ENCODE data around the gene PSMB11. TPM values are rescaled to one million over a fixed set of nuclear protein-coding genes. Genes with fewer than 3 reads are reported as not detected.

PSMB11 gene
- total RNA-seq, 1 experiment from 2014 or later, result not detected

- CTCF ChIA-PET, result interaction anchor here (0.5 to 2.6 kb wide), 47 partner anchors 9 to 510 kb away, joined by 3 to 64 read pairs (median 6); partner anchors contain the start of genes ACIN1, AJUBA, C14orf119 and CDH24
- peaks cover 66% of the 10 kb centered on the region for H3K79me2 ChIP-seq (ENCODE audit: insufficient read depth, low read length)
These were observed 27.4 kb downstream of the PSMB11 start for GRCh38 chr14:23069413-23069806.

More at GRCh38 chr14:23069413-23069806, 27.4 kb downstream of the PSMB11 start:
- Histone ChIP-seq H4K20me1 (ENCODE audit: insufficient read depth) (no peaks in the 10 kb centered on the region), H3K4me3 (replicated peaks in 1 of 2; ENCODE audit: low read depth in 1 of 2, low read length in 2 of 2) (no peak overlapping the region), H3K9ac (ENCODE audit: low read length) (peak overlapping the region; percentile 32; the same call in 1 of the 2 replicates), H3K4me2 (ENCODE audit: low read length) (peak overlapping the region; percentile 43), H2AFZ (ENCODE audit: low read depth, low read length, poor library complexity, severe bottlenecking) (no peak overlapping the region), H3K36me3 (ENCODE audit: control insufficient read depth in 1 of 2, insufficient read depth in 2 of 2, low read length in 2 of 2) (peaks cover 34 to 51% of the 10 kb centered on the region in 2 experiments), H3K27me3 (ENCODE audit: insufficient read depth, low read length) (no peaks in the 10 kb centered on the region), H3K9me2 (ENCODE audit: insufficient read depth) (no peaks in the 10 kb centered on the region), H3K9me3 (ENCODE audit: control insufficient read depth in 1 of 2, insufficient read depth in 1 of 2, low read depth in 1 of 2, low read length in 2 of 2) (no peaks in the 10 kb centered on the region), H3K27ac (ENCODE audit: low read depth, low read length) (peak overlapping the region; percentile 54), H3K4me1 (ENCODE audit: control insufficient read depth in 1 of 2, insufficient read depth in 2 of 2, low read length in 2 of 2) (peaks cover 29 to 36% of the 10 kb centered on the region in 2 experiments)
- intact Hi-C loops (cut with micrococcal nuclease), result loop anchor here (1.0 to 2.0 kb wide), 2 partner anchors 25 to 40 kb away; partner anchors contain the start of genes ACIN1 and C14orf119
- ATAC-seq (no peak), DNase-seq (ENCODE audit: low read depth, low spot score) (no peak)
- no TSS peak for BruUV-seq (replicated peaks)
- TF ChIP-seq EGR1 (IDR thresholded peaks at IDR 0.05; ENCODE audit: low read depth), result no peak
- no peak for TF ChIP-seq SRF (IDR thresholded peaks at IDR 0.05; ENCODE audit: low read depth)
- TF ChIP-seq EZH2phosphoT487 (IDR thresholded peaks at IDR 0.05; ENCODE audit: borderline replicate concordance), result no peak
- TF ChIP-seq, protein P1, sequence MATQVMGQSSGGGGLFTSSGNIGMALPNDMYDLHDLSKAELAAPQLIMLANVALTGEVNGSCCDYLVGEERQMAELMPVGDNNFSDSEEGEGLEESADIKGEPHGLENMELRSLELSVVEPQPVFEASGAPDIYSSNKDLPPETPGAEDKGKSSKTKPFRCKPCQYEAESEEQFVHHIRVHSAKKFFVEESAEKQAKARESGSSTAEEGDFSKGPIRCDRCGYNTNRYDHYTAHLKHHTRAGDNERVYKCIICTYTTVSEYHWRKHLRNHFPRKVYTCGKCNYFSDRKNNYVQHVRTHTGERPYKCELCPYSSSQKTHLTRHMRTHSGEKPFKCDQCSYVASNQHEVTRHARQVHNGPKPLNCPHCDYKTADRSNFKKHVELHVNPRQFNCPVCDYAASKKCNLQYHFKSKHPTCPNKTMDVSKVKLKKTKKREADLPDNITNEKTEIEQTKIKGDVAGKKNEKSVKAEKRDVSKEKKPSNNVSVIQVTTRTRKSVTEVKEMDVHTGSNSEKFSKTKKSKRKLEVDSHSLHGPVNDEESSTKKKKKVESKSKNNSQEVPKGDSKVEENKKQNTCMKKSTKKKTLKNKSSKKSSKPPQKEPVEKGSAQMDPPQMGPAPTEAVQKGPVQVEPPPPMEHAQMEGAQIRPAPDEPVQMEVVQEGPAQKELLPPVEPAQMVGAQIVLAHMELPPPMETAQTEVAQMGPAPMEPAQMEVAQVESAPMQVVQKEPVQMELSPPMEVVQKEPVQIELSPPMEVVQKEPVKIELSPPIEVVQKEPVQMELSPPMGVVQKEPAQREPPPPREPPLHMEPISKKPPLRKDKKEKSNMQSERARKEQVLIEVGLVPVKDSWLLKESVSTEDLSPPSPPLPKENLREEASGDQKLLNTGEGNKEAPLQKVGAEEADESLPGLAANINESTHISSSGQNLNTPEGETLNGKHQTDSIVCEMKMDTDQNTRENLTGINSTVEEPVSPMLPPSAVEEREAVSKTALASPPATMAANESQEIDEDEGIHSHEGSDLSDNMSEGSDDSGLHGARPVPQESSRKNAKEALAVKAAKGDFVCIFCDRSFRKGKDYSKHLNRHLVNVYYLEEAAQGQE (IDR thresholded peaks at IDR 0.05; ENCODE audit: low read depth), result no peak
- TF ChIP-seq SIN3A (IDR thresholded peaks at IDR 0.05; ENCODE audit: low read depth), result no peak
- no peak for TF ChIP-seq CTCF (IDR thresholded peaks at IDR 0.05 in 2 of 3, conservative IDR thresholded peaks at IDR 0.05 in 1 of 3; ENCODE audit: borderline replicate concordance in 1 of 3, insufficient read depth in 1 of 3, low read depth in 2 of 3, low read length in 2 of 3)
- TF ChIP-seq TCF7L2 (IDR thresholded peaks at IDR 0.05; ENCODE audit: borderline replicate concordance, extremely low read depth, insufficient read depth, insufficient read length), result no peak
- no peak for TF ChIP-seq ELF1 (IDR thresholded peaks at IDR 0.05; ENCODE audit: borderline replicate concordance, low read depth)
- TF ChIP-seq, protein P2, sequence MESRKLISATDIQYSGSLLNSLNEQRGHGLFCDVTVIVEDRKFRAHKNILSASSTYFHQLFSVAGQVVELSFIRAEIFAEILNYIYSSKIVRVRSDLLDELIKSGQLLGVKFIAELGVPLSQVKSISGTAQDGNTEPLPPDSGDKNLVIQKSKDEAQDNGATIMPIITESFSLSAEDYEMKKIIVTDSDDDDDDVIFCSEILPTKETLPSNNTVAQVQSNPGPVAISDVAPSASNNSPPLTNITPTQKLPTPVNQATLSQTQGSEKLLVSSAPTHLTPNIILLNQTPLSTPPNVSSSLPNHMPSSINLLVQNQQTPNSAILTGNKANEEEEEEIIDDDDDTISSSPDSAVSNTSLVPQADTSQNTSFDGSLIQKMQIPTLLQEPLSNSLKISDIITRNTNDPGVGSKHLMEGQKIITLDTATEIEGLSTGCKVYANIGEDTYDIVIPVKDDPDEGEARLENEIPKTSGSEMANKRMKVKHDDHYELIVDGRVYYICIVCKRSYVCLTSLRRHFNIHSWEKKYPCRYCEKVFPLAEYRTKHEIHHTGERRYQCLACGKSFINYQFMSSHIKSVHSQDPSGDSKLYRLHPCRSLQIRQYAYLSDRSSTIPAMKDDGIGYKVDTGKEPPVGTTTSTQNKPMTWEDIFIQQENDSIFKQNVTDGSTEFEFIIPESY (IDR thresholded peaks at IDR 0.05; ENCODE audit: extremely low read depth, insufficient replicate concordance, low read length), result no peak
- no peak for TF ChIP-seq ZFX (IDR thresholded peaks at IDR 0.05)
- no peak for TF ChIP-seq FOSL1 (IDR thresholded peaks at IDR 0.05; ENCODE audit: low read depth)
- RAD21 ChIA-PET (ENCODE audit: low non-redundant PET in 1 of 2, low total read pairs in 2 of 2, uncharacterized antibody in 2 of 2, unreplicated experiment in 2 of 2), result interaction anchor here (0.7 to 1.2 kb wide), 10 partner anchors 12 to 86 kb away, joined by 3 to 5 read pairs (median 3); partner anchors contain the start of genes ACIN1 (in 2 of the 2), C14orf119 (in 1 of the 2) and CDH24 (in 1 of the 2)
- POLR2A ChIA-PET, result interaction anchor here (0.8 to 1.9 kb wide), 7 partner anchors 9 to 237 kb away, joined by 3 to 19 read pairs (median 5); partner anchors contain the start of genes ACIN1, BCL2L2 and C14orf119
